ENCODE measurements around the gene UTP15.

UTP15 gene

DNA sequence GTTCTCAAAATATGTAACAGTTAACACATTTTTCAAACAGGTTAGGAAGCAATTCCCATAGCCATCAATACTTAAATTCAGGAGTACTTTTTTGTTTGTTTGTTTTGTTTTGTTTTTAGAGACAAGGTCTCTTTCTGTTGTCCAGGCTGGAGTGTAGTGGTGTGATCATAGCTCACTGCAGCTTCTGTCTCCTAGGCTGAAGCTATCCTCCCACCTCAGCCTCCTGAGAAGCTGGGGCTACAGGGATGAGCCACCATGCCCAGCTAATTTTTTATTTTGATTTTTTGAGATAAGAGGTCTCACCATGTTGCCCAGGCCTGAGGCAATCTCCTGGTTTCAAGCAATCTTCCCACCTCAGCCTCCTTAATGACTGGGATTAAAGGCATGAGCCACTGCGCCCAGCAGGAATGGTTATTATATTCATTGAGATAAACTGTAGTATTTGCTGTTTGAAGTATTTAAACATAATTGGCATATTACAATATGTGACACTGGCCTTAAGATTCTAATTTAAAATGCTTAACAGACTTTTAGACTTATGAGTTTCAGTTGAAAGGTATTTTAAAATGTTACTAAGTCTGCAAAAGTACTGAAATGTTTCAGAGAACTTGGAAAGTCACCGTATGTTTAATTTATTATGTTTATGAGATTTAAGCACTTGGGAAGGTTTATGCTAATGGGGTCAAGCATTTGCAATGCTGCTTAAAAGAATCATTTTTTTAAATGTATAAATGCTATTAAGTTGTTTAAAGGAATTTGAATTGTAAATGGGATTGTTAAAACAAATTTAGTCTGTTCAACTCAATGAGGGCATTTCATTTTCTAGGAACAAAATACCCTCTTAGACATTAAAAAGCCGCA, 17.0 kb downstream of the UTP15 start:
- DNase-seq, result no peak

DNA sequence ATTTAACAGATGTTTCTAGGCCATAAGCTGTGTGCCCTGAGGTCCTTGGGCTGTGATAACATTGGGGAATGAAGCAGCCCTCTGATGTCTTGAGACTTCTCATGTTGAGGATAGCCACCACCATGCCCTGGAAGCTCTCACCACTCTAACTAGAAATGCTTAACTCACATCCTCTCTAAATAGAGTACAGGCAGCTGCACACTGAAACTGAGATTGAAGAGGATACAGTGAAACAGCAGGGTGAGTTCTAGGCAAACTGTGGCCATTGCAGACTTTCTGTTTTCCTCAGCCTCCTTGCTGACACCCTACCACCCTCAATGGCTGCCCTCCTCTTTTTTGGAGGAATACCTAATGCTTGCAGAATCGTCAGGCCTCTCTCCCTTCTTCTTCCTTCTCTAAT, 22.4 kb downstream of the UTP15 start:
- DNase-seq, result no peak

DNA sequence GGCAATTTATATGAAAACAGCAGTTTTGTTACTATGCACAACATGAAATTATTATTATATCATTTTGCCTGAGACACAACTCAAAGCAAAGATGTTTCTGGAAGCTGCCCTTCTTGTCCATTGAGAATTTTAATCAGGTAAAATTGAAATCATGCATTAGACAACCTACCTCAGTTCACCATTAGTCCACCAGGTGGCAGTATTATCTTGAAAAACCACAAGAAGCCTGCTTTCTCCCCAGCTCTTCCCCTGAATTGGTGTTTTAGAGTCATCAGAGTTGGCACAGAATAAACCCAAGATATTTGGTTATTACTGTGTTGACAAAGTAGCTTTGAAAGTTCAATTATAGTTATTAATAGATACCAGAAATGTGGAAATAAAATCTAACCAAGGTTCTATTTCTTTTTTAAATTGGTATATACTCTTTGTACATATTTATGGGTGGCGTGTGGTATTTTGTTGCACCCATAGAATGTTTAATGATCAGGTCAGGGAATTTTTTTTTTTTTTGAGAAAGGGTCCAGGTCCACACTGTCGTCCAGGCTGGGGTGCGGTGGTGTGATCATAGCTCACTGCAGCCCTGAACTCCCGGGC, 25.7 kb downstream of the UTP15 start:
- DNase-seq, result peak; percentile 63

DNA sequence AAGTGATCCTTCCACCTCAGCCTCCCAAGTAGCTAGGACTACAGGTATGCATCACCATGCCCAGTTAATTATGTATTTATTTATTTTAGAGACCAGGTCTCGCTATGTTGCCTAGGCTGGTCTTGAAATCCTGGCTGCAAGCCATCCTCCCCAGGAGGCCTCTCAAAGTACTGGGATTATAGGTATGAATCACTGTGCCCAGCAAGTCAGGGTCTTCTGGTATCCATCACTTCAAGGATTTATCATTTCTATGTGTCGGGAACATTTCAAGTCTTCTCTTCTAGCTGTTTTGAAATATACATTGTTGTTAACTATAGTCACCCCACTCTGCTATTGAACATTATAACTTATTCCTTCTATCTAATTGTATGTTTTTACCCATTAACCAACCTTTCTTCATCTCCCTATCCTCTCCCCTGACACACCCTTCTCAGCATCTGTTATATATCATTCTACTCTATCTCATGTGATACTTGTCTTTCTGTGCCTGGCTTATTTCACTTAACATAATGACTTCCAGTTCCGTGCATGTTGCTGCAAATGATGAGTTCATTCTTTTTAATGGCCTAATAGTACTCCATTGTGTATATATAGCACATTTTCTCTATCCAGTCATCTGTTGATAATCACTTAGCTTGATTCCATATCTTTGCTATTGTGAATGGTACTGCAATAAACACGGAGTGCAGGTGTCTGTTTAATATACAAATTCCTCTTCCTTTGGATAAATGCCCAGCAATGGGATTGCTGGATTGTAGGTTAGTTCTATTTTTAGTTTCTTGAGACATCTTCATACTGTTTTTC, 26.4 kb downstream of the UTP15 start:
- DNase-seq, result no peak

DNA sequence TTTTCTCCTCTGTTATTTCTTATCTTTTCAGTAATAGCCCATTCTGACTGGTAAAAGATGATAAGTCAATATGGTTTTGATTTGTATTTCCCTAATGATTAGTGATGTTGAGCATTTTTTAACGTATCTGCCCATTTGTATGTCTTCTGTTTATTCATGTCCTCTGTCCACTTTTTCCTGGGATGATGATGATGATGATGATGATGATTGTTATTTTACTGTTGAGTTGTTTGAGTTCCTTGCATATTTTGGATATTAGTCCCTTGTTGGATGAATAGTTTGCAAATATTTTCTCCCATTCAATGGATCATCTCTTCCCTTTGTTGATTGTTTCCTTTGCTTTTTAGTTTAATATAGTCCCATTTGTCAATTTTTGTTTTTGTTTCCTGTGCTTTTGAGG, 27.0 kb downstream of the UTP15 start:
- no peak for DNase-seq

DNA sequence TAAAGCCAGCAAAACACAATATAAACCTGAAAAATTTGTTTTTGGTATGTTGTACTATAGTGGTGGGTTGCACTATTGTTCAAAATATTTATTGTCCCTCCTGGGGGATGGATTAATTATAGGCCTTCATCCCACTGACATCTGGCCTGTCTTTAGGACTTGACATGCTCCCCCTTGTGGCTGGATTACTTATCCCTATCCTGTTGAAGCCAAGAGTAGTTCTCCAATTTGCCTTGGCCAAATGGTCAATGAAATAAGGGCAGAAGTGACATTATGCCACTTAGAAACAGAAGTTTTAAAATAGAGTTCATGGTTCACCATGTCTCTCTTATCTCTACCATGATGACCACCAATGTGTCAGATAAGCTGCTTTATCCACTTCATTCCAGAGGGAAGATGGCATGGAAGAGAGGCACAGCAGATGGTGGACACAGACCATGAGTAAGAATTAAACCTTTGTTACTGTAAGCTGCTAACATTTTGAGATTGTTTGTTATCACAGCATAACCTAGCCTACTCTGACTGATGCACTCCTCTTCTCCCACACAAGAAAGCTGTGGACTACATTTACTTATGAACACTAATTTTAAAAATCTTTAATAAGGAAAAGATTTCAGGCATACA, 31.3 kb downstream of the UTP15 start:
- no peak for DNase-seq

DNA sequence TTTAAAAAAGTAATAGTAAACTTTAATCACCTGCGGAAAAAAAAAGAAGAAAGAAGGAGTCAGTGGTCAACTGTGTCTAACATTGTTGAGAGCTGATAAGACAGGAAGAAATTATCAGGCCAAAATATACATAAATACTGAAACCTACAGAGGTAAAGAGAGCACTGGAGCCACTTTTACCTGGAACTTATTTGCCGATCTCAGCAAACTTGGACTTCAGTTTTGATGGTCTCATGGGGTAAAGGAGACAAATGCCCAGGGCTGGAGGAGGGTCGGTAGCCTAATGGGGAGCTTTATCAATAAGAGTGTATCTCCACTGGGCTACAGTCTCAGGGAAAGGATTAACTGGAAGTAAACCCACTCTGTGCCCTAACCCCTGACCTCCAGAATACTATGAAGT, 33.8 kb downstream of the UTP15 start:
- no peak for DNase-seq

DNA sequence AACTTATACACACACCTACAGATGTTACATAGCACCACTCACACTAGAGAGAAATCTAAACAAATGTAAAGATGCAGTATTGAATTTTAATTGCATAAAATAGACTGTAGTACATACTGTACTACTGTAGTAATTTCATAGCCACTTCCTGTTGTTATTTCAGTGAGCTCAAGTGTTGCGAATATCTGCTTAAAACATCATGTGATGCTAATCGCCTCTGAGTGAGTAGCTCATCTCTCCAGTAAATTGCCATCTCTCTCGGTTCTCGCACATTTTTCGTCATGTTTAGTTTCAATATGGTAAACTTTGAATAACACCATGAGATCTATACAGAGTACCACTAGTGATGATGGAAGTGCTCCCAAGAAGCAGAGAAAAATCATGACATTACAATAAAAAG, 38.5 kb downstream of the UTP15 start:
- no peak for DNase-seq

DNA sequence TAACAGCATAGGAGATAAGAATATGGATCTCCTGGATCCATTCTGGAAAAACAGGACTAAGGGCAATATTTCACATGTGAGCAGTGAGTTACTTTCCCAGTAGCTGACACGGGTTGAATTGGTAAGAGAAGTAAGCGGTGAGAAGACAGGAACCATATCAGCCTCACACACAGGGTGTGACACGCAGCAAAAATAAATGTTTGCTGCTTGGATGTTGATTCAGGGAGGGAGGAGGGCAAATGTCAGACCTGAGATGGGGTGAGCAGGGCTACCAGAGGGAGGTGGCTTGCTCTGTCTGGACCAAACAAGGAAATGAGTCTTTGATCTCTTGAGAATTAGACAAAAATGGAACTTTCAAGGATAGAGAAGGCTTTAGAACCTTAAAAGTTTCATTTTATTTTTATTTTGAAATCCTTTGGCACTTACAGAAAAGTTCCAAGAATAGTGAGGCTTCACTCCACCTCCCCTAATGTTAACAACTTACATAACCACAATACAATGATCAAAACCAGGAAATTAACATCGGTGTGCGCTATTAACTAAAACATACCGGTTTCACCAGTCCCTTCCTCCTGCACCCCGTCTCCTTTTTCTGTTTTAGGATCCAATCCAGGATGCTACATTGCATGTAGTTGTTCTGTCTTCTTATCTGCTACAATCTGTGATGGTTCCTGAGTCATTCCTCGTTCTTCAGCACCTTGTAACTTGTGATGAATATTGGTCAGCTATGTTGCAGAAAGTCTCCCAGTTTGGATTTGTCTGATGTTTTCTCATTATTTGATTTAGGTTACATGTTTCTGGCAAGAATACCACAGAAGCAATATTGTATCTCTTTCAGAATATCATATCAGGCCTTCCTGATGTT, 39.9 kb downstream of the UTP15 start:
- DNase-seq, result no peak

DNA sequence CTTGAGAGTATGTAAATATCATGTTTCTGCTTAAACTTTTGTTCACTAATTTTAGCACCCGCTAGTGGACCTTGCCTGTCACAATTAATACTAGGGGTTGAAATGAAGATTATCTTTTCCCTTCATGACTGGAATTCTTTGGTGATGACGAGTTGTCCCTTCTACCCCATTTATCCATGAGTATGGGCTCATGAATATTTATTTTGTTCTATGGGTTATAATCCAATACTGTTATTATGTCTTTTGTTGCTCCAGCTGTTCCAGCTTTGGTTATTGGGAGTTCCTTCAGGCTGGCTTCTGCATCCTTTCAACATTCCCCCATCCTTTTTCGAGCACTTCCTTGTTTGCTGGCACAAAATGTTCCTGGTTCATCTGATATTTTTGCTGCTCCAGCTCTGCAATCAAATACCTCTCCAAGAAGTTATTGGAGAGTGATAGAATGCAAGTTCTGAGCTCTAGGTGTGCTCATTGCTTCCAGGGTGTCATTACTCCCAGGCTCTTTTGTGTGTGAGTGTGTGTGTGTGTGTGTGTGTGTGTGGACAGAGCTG, 40.7 kb downstream of the UTP15 start:
- no peak for DNase-seq

DNA sequence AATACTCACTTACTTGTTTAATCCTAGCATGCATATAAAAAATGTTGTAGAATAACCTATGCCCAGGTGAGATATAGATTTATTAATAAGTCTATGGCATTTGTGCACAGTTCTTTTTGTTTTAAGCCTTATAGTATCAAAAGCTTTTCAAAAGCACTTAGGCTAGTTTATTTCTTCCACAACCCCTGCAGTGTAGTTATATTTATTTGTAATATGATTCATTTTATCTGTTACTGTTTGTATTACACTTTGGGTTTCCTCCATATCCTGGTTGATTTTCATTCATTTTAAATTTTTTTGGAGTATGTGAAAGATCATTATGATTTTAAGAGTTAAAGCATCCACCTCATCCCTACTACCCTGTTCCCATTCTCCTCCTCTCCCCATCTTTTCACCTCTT, 41.7 kb downstream of the UTP15 start:
- no peak for DNase-seq

DNA sequence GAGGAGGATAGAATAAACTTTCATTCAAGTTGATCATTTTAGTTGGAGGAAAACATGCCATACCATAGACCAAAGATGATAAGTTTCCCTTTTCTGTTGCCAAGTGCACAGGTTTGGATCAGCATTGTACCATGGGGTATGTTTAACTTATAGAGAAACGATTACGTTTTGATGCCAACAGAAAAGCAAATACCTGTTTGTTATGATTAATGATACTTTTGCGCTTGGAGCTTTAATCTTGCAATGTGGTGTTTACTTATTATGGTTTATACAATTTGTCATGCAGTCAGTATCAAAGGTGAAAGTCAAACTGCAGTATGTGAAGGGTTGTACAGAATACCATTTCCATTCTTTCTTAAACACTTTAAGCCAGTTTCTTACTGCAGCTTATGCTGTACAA, 47.3 kb downstream of the UTP15 start:
- no peak for DNase-seq

DNA sequence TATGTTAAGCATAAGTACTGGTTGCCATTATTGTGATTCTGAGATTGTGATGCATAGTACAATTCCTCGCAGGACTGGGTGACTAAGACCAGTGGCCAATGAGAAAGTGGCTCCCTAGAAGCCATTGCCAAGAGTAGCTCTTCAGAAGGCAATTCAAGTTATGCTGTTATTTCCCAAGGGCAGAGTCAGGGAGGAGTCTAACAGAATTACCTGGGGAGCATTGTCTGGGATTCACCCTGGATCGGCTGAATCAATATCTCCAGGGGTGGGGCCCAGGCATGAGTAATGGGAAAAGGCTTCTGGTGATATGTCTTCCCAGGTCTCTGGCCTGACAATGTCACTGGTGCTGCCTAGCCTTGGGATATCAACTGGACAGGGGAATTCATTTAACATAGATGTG, 49.5 kb downstream of the UTP15 start:
- no peak for DNase-seq

DNA sequence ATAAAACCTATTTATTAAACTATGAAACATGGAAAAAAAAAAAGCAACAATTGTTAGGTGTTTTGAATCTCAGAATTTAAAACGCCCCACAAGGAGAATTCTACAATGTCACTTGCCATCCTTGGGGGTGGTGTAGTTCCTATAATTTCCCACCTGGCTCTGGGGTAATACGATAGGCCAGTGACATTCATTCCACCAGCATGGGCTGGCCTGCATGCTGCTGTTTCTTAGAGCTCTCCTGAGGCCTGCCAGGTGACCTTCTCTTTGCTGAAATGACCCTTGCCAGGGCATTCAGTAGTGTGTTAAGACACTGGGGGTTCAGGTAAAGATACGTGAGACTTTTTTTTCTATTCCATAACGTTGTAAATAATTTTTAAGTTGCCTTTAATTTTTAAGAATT, 50.4 kb downstream of the UTP15 start:
- no peak for DNase-seq

DNA sequence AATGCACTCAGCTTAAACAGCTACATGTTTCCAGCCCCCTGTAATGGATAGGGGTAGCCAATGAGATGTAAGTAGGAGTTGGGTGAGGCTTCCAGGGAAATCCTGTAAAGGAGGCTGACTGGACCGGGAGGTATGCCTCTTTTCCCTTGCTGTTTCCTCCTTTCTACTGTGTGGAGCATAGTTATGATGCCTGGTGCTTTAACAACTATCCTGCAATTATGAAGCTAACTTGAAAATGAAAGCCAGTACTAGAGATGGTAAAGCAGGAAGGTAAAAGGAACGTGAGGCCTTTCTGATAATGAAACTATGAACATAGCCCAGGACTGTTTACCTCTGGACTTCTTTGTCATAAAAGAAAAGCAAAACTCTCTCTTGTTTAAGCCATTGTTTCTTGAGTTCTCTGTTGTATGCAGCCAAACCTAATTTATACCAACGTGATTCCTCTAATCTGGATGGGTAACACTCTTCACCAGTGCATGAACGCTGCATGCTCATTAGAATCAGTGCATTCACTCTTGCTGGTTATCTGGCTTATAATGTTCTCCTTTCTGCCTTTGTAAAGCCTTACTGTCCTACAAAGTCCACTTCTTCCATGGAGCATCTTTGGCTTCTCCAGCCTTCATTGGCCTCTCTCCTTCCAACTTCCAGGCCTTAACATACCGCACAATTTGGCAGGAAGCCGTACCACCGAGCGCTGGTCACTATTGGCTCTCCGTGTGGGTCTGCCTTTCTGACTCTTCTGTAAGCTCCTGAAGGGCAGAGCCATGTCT, 52.2 kb downstream of the UTP15 start:
- no peak for DNase-seq

DNA sequence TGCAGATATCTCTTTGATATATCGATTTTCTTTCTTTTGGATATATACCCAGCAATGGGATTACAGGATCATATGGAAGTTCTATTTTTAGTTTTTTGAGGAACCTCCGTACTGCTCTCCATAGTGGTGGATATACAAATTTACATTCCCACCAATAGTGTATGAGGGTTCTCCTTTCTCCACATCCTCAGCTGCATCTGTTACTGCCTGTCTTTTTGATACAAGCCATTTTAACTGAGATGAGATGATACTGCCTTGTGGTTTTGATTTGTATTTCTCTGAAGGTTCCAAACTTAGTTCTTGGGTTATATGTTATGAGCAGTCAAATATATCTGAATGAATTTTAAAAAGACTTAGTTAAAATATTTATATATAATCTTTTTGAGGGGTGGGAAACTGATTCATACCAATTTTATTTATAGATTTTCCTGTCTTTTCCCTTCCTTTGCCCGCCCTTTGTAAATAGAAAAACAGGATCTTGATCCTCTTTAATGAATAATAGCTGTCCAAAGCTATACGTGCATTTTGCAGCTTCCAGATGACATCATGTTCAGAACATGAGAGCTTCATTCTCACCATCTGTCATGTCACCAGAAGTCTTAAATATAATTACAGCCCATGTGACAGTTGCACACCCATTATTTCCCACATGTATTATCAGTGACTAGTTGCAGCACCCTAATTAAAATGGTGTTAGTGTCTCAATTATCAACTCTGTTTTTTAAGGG, 54.2 kb downstream of the UTP15 start:
- DNase-seq, result no peak

DNA sequence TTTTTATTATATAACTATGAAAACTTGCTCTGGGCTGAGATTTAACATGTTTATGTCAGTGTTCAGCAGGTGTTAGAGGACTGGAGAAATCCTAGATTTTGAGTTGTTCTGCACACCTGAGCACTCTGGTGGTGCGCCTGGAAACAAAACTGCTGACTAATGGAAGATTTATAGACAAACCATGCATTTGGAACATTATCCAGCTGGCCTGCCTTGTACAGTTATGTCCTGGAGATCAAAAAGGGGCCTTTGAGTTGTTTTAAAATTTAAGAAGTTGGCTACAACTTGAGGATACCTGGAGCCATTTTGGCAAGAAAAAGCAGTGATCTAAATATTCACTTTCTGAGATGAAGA, 54.8 kb downstream of the UTP15 start:
- no peak for DNase-seq

DNA sequence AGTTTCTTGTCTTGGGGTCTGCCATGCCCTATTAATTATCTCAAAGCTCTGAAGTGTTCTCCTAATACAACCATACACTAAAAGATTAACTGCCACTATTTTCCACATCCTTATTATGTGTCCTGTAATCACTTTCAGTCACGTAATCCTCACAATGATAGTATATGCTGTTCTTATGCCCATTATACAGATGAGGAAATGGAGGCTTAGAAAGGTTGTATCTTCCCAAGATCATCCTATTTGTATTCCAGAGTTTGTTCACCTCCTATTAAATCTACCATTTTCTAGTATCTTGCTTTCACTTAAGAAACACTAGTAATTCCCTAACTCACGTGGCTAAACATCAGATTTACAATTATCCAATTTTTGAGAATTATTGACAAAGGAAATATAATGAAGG, 57.5 kb downstream of the UTP15 start:
- no peak for DNase-seq

DNA sequence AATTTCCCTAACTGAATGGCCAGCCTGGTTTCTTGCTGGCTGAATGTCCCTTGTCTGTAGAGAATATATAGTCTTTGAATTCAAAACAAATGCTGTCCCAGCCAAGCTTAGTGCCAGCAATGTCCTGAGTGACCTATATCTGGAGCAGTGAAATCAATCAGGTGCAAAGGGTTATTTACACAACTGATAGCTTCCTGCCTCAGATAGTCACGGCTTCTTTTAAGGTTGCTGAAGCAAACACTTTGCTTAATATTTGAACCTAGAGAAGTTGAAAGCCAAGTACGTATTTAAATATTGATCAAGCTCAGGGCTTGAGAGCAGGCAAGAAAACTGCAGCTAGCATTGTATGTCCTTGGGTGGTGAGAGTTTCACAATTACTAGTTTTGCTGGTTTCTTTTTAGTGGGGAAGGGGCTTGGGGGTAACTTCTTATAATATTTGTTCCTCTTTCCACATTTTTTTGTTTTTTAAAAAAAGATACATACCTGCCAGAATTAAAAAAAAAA, 58.4 kb downstream of the UTP15 start:
- peak; percentile 27 for DNase-seq

DNA sequence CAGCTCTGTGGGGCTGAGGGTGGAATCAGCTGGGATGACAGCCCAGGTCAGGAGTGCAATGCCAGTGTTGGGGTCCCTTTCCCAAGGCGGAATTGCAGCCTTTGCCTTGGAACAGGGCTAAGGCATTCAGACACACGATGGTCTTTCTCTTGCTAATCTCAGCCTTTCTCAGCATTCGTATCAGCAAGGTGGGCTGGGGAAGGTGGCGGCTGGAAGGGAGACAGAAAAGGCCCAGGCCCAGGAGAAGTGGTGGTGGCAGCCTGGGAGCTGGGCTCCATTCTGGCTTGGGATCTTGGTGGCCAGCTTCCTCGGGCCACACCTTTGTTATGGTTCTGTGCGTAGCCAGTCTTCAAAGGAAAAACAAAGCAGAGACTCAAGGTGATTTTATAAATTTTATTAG, 59.3 kb downstream of the UTP15 start:
- no peak for DNase-seq
